Keratinocyte (primary cell): ENCODE measurements around the gene LSM10. TPM values are rescaled to one million over a fixed set of nuclear protein-coding genes. Genes with fewer than 3 reads are reported as not detected.

ENCODE experiments used
- DNase-seq: peaks from one replicate; pipeline ENCODE4 v3.0.0-alpha.2; 2011; ENCODE audit warnings: low read depth, missing footprints, low spot score
- FAIRE-seq: peaks from 2 replicates; lab custom pipeline; 2011; peaks lifted over from hg19 to GRCh38; lab: Jason Lieb, UNC
- H2AFZ ChIP-seq: 2 replicates; pipeline ENCODE4 v1.6.0; 2012; ENCODE audit warnings: low read length, control low read depth, inconsistent platforms; ENCODE audit not compliant: control insufficient read depth
- H3K27ac ChIP-seq: 2 replicates; pipeline ENCODE4 v1.5.1; 2011; ENCODE audit warnings: low read length; ENCODE audit not compliant: control insufficient read depth, insufficient read depth
- H3K27me3 ChIP-seq: 3 replicates; pipeline ENCODE4 v1.6.0; 2011; ENCODE audit warnings: low read length; ENCODE audit not compliant: control insufficient read depth, insufficient read depth; ENCODE audit errors: extremely low read depth
- H3K36me3 ChIP-seq, 2 experiments: 2 replicates in 1 of 2; 3 replicates in 1 of 2; pipeline ENCODE4 v1.5.1; 2011; ENCODE audit warnings: low read length in 2 of 2, mild to moderate bottlenecking in 1 of 2; ENCODE audit not compliant: control insufficient read depth in 2 of 2, insufficient read depth in 2 of 2; ENCODE audit errors: extremely low read depth in 1 of 2
- H3K4me1 ChIP-seq: 3 replicates; pipeline ENCODE4 v1.5.1; 2011; ENCODE audit warnings: low read length; ENCODE audit not compliant: control insufficient read depth, insufficient read depth; ENCODE audit errors: extremely low read depth
- H3K4me2 ChIP-seq: 3 replicates; pipeline ENCODE4 v1.6.0; 2011; ENCODE audit warnings: low read depth, low read length; ENCODE audit not compliant: control insufficient read depth, insufficient read depth; ENCODE audit errors: extremely low read depth
- H3K4me3 ChIP-seq, 3 experiments: fragments of 200-600 bp in 1 of 3; sonication (generic) in 1 of 3; 2 replicates in 2 of 3; 3 replicates in 1 of 3; pipeline ENCODE4 v1.5.1; 2011 to 2016; ENCODE audit warnings: low read length in 3 of 3, mild to moderate bottlenecking in 3 of 3, control low read depth in 2 of 3, inconsistent platforms in 1 of 3, low read depth in 1 of 3, mixed read lengths in 1 of 3, mixed run types in 1 of 3, moderate library complexity in 1 of 3; ENCODE audit not compliant: control insufficient read depth in 2 of 3, insufficient read depth in 2 of 3; ENCODE audit errors: extremely low read depth in 1 of 3
- H3K79me2 ChIP-seq: 2 replicates; pipeline ENCODE4 v1.6.0; 2012; ENCODE audit warnings: low read length; ENCODE audit not compliant: control insufficient read depth, insufficient read depth
- H3K9ac ChIP-seq: 3 replicates; pipeline ENCODE4 v1.6.0; 2011; ENCODE audit warnings: low read length; ENCODE audit not compliant: control insufficient read depth, insufficient read depth; ENCODE audit errors: extremely low read depth
- H3K9me1 ChIP-seq: 3 replicates; pipeline ENCODE4 v1.6.0; 2011; ENCODE audit warnings: low read length; ENCODE audit not compliant: control insufficient read depth, insufficient read depth; ENCODE audit errors: extremely low read depth
- H3K9me3 ChIP-seq: 2 replicates; pipeline ENCODE4 v1.5.1; 2012; ENCODE audit warnings: low read depth, low read length; ENCODE audit not compliant: control insufficient read depth
- H4K20me1 ChIP-seq: 3 replicates; pipeline ENCODE4 v1.6.0; 2011; ENCODE audit warnings: low read length; ENCODE audit not compliant: control insufficient read depth, insufficient read depth; ENCODE audit errors: extremely low read depth
- CTCF ChIP-seq, 3 experiments: IDR thresholded peaks in 1 of 3; conservative IDR thresholded peaks in 1 of 3; optimal IDR thresholded peaks in 1 of 3; 2 replicates in 2 of 3; 3 replicates in 1 of 3; pipeline versions ENCODE3 to v1.5.1; 2011; ENCODE audit warnings: low read length in 3 of 3, mild to moderate bottlenecking in 3 of 3, moderate library complexity in 2 of 3, control low read depth in 1 of 3, inconsistent platforms in 1 of 3; ENCODE audit not compliant: insufficient read depth in 2 of 3; ENCODE audit errors: extremely low read depth in 1 of 3
- EZH2 ChIP-seq: IDR thresholded peaks from one replicate; pipeline ENCODE4 v1.6.1; 2012; ENCODE audit warnings: inconsistent platforms, mild to moderate bottlenecking, low read length, moderate library complexity
- dilution Hi-C: fragments of 300-500 bp; cut with MboI; formaldehyde crosslinking; loops from one replicate; pipeline ENCODE4 v1.7.0; 2020; ENCODE audit warnings: low sequenced_read_pairs; ENCODE audit not compliant: extremely low pct_ligation_motif_present
- polyA plus RNA-seq, 5 experiments: library from polyadenylated mRNA; depleted of rRNA in 3 of 5; stranded (reverse) in 3 of 5; stranded (forward) in 1 of 5; unstranded in 1 of 5; fragments of >200 nt; gene quantifications; 1 replicate in 1 of 5; 2 replicates in 3 of 5; 3 replicates in 1 of 5; pipeline versions ENCODE4 v1.2.1 to v1.2.3, GENCODE V29; 2011 to 2012; ENCODE audit warnings: missing spikeins in 2 of 5, low read depth in 1 of 5, low replicate concordance in 1 of 5

LSM10 gene
- polyA plus RNA-seq, 1 donor (not counting 4 experiments of a cell fraction or from before 2014, with no cell fraction given), result 45.3 TPM

- Histone ChIP-seq H3K36me3 (peaks cover 41 to 51% of the 10 kb centered on the region in 2 experiments), H3K4me2 (no peak overlapping the region), H3K9me3 (no peaks in the 10 kb centered on the region), H3K27me3 (no peaks in the 10 kb centered on the region), H3K4me3 (no peak overlapping the region), H3K79me2 (peaks cover 3% of the 10 kb centered on the region), H3K27ac (no peak overlapping the region), H4K20me1 (no peaks in the 10 kb centered on the region), H3K9ac (no peak overlapping the region), H3K4me1 (no peaks in the 10 kb centered on the region), H3K9me1 (peaks cover 2% of the 10 kb centered on the region), H2AFZ (no peak overlapping the region)
- dilution Hi-C loops, result no loop called here
- TF ChIP-seq CTCF (optimal IDR thresholded peaks at IDR 0.05 in 1 of 3, IDR thresholded peaks at IDR 0.05 in 1 of 3, conservative IDR thresholded peaks at IDR 0.05 in 1 of 3; ENCODE audit: extremely low read depth in 1 of 3, insufficient read depth in 2 of 3, low read length in 3 of 3), result no peak
- TF ChIP-seq EZH2, result no peak
- no peak for FAIRE-seq
- no peak for DNase-seq
Observed at GRCh38 chr1:36359383-36359782, 38.3 kb downstream of the LSM10 start.

- peaks cover 2% of the 10 kb centered on the region for H3K9me1 ChIP-seq
- no peaks in the 10 kb centered on the region for H3K9me3 ChIP-seq
- H3K79me2 ChIP-seq, result no peaks in the 10 kb centered on the region
- dilution Hi-C loops, result no loop called here
- no peak for FAIRE-seq
- no peak overlapping the region for H3K27ac ChIP-seq
- H3K4me1 ChIP-seq, result peaks cover under 1% of the 10 kb centered on the region
- no peak overlapping the region for H3K4me2 ChIP-seq
- TF ChIP-seq EZH2 (no peak), CTCF (optimal IDR thresholded peaks at IDR 0.05 in 1 of 3, IDR thresholded peaks at IDR 0.05 in 1 of 3, conservative IDR thresholded peaks at IDR 0.05 in 1 of 3; ENCODE audit: extremely low read depth in 1 of 3, insufficient read depth in 2 of 3, low read length in 3 of 3) (no peak)
- H4K20me1 ChIP-seq, result no peaks in the 10 kb centered on the region
- H3K9ac ChIP-seq, result no peak overlapping the region
- no peak overlapping the region for H2AFZ ChIP-seq
- H3K27me3 ChIP-seq, result no peaks in the 10 kb centered on the region
- H3K4me3 ChIP-seq, result no peak overlapping the region
- DNase-seq, result no peak
- peaks cover 48 to 56% of the 10 kb centered on the region in 2 experiments for H3K36me3 ChIP-seq
Observed at GRCh38 chr1:36358514-36359084, 39.1 kb downstream of the LSM10 start.
